ENCODE data around the gene PIK3AP1.
A peak's percentile ranks its signal among the peaks of the same experiment; 100 is the strongest.

The PIK3AP1 gene

GRCh38 chr10:96721207-96721572 lies 876 bp upstream of the PIK3AP1 start:
- in situ Hi-C loops (cut with HindIII; ENCODE audit: low sequenced_read_pairs): no loop called here
- H3K4me3 ChIP-seq (ENCODE audit: low read depth, low read length): no peak overlapping the region
- DNase-seq (ENCODE audit: low read depth): no peak
- no peak for TF ChIP-seq CTCF (IDR thresholded peaks at IDR 0.05; ENCODE audit: low read depth, low read length, missing control alignments)

- DNase-seq (ENCODE audit: low read depth): no peak
- H3K4me3 ChIP-seq (ENCODE audit: low read depth, low read length): peak overlapping the region; percentile 47
- in situ Hi-C loops (cut with HindIII; ENCODE audit: low sequenced_read_pairs): no loop called here
- peak; percentile 47 for TF ChIP-seq CTCF (IDR thresholded peaks at IDR 0.05; ENCODE audit: low read depth, low read length, missing control alignments)
Observed at GRCh38 chr10:96719850-96720421, 378 bp downstream of the PIK3AP1 start.

GRCh38 chr10:96719200-96719599 lies 1.1 kb downstream of the PIK3AP1 start:
- no peak for TF ChIP-seq CTCF (IDR thresholded peaks at IDR 0.05; ENCODE audit: low read depth, low read length, missing control alignments)
- no peak for DNase-seq (ENCODE audit: low read depth)
- in situ Hi-C loops (cut with HindIII; ENCODE audit: low sequenced_read_pairs): no loop called here

GRCh38 chr10:96718304-96718990 lies 1.9 kb downstream of the PIK3AP1 start:
- DNase-seq (ENCODE audit: low read depth): no peak
- TF ChIP-seq CTCF (IDR thresholded peaks at IDR 0.05; ENCODE audit: low read depth, low read length, missing control alignments): no peak
- in situ Hi-C loops (cut with HindIII; ENCODE audit: low sequenced_read_pairs): no loop called here
- H3K4me3 ChIP-seq (ENCODE audit: low read depth, low read length): no peak overlapping the region

More at GRCh38 chr10:96719200-96719599, 1.1 kb downstream of the PIK3AP1 start:
- H3K4me3 ChIP-seq (ENCODE audit: low read depth, low read length): no peak overlapping the region

GRCh38 chr10:96716390-96716789 lies 3.9 kb downstream of the PIK3AP1 start:
- TF ChIP-seq CTCF (IDR thresholded peaks at IDR 0.05; ENCODE audit: low read depth, low read length, missing control alignments): no peak
- H3K4me3 ChIP-seq (ENCODE audit: low read depth, low read length): no peak overlapping the region
- DNase-seq (ENCODE audit: low read depth): no peak
- in situ Hi-C loops (cut with HindIII; ENCODE audit: low sequenced_read_pairs): no loop called here

- in situ Hi-C loops (cut with HindIII; ENCODE audit: low sequenced_read_pairs): no loop called here
- no peak overlapping the region for H3K4me3 ChIP-seq (ENCODE audit: low read depth, low read length)
- no peak for TF ChIP-seq CTCF (IDR thresholded peaks at IDR 0.05; ENCODE audit: low read depth, low read length, missing control alignments)
- DNase-seq (ENCODE audit: low read depth): no peak
Observed at GRCh38 chr10:96714746-96715255, 5.5 kb downstream of the PIK3AP1 start.

Measured in astrocyte of the cerebellum (primary cell).